H1 (cell line): ENCODE data around the gene GRIP2. TPM values are rescaled to one million over a fixed set of nuclear protein-coding genes. Genes with fewer than 3 reads are reported as not detected.

Experiments used
- CTCF ChIA-PET: fragments of 300-600 bp; sonication (Branson Sonifier 250); formaldehyde crosslinking; loops from one replicate; lab custom pipeline; 2021; ENCODE audit not compliant: partially characterized antibody; lab: Charles Lee
- POLR2A ChIA-PET: fragments of 300-600 bp; sonication (Branson Sonifier 250); formaldehyde crosslinking; loops from one replicate; lab custom pipeline; 2021; ENCODE audit warnings: inconsistent platforms; ENCODE audit not compliant: partially characterized antibody; lab: Charles Lee
- DNase-seq, 2 experiments: peaks; one replicate each; pipeline versions ENCODE4 v3.0.0 to v3.0.0-alpha.2; 2010 to 2022; ENCODE audit warnings: low spot score in 2 of 2, low read depth in 1 of 2, mixed read lengths in 1 of 2
- FAIRE-seq: peaks from 2 replicates; lab custom pipeline; 2011; peaks lifted over from hg19 to GRCh38; lab: Jason Lieb, UNC
- H2AFZ ChIP-seq: 2 replicates; pipeline ENCODE4 v1.8.1; 2012; ENCODE audit warnings: low read length, inconsistent platforms
- H2AK5ac ChIP-seq: 2 replicates; pipeline ENCODE4 v1.6.1; 2013; ENCODE audit warnings: low read depth, low read length
- H2BK120ac ChIP-seq: replicated peaks from 2 replicates; pipeline ENCODE3; 2013; ENCODE audit warnings: low read depth, low read length, inconsistent platforms
- H2BK12ac ChIP-seq: 2 replicates; pipeline ENCODE4 v1.6.1; 2013; ENCODE audit warnings: low read depth, low read length
- H2BK15ac ChIP-seq: 2 replicates; pipeline ENCODE4 v1.6.1; 2013; ENCODE audit warnings: low read length
- H2BK20ac ChIP-seq: 2 replicates; pipeline ENCODE4 v1.6.1; 2013; ENCODE audit warnings: low read length
- H2BK5ac ChIP-seq: 2 replicates; pipeline ENCODE4 v1.6.1; 2013; ENCODE audit warnings: low read depth, low read length
- H3K14ac ChIP-seq: 2 replicates; pipeline ENCODE4 v1.6.1; 2013; ENCODE audit warnings: inconsistent platforms; ENCODE audit not compliant: insufficient read length
- H3K18ac ChIP-seq: 2 replicates; pipeline ENCODE4 v1.6.1; 2013; ENCODE audit warnings: low read length; ENCODE audit errors: extremely low read depth
- H3K23ac ChIP-seq: 2 replicates; pipeline ENCODE4 v1.6.1; 2013; ENCODE audit warnings: inconsistent platforms; ENCODE audit not compliant: insufficient read length
- H3K23me2 ChIP-seq: 2 replicates; pipeline ENCODE4 v1.6.1; 2013; ENCODE audit warnings: low read depth, low read length
- H3K27ac ChIP-seq: 2 replicates; pipeline ENCODE4 v1.6.1; 2011; ENCODE audit warnings: low read depth, low read length, inconsistent platforms
- H3K27me3 ChIP-seq, 4 experiments: replicated peaks in 1 of 4; 1 replicate in 1 of 4; 2 replicates in 3 of 4; pipeline versions ENCODE4 v1.6.1 to v1.8.1; 2011 to 2013; ENCODE audit warnings: low read length in 3 of 4, mild to moderate bottlenecking in 3 of 4, inconsistent platforms in 2 of 4, mixed read lengths in 2 of 4, moderate library complexity in 1 of 4; ENCODE audit not compliant: control insufficient read depth in 3 of 4, insufficient read depth in 3 of 4; ENCODE audit errors: extremely low read depth in 1 of 4
- H3K36me3 ChIP-seq, 4 experiments: 2 replicates each; pipeline versions ENCODE4 v1.6.1 to v1.8.1; 2011 to 2013; ENCODE audit warnings: mild to moderate bottlenecking in 4 of 4, low read length in 3 of 4, moderate library complexity in 2 of 4, control low read depth in 1 of 4, inconsistent platforms in 1 of 4; ENCODE audit not compliant: insufficient read depth in 4 of 4, control insufficient read depth in 2 of 4
- H3K4ac ChIP-seq: replicated peaks from 2 replicates; pipeline ENCODE3; 2013; ENCODE audit warnings: low read length, low read depth, mixed read lengths, inconsistent platforms; ENCODE audit not compliant: insufficient read length
- H3K4me1 ChIP-seq, 4 experiments: replicated peaks in 1 of 4; 1 replicate in 1 of 4; 2 replicates in 3 of 4; pipeline versions ENCODE4 v1.6.1 to v1.8.1; 2011 to 2013; ENCODE audit warnings: low read length in 3 of 4, inconsistent platforms in 2 of 4, mixed read lengths in 1 of 4; ENCODE audit not compliant: insufficient read depth in 4 of 4, control insufficient read depth in 3 of 4
- H3K4me2 ChIP-seq, 2 experiments: 2 replicates each; pipeline versions ENCODE4 v1.6.1 to v1.8.1; 2011 to 2013; ENCODE audit warnings: low read depth in 2 of 2, low read length in 2 of 2, control low read depth in 1 of 2, inconsistent platforms in 1 of 2, mild to moderate bottlenecking in 1 of 2; ENCODE audit not compliant: insufficient read depth in 1 of 2
- H3K4me3 ChIP-seq, 4 experiments: fragments of 200-600, 300-600 bp in 1 of 4; sonication (generic), shearing (Covaris generic), sonication (Bioruptor Twin) in 1 of 4; 2 replicates each; pipeline versions ENCODE4 v1.5.1 to v1.8.1; 2011 to 2016; ENCODE audit warnings: low read length in 4 of 4, low read depth in 3 of 4, control low read depth in 2 of 4, inconsistent platforms in 2 of 4, mild to moderate bottlenecking in 2 of 4, mixed read lengths in 1 of 4, moderate library complexity in 1 of 4; ENCODE audit not compliant: insufficient read depth in 2 of 4; ENCODE audit errors: extremely low read depth in 1 of 4
- H3K56ac ChIP-seq: replicated peaks from 2 replicates; pipeline ENCODE3; 2013; ENCODE audit warnings: low read depth, mild to moderate bottlenecking, mixed read lengths, low read length, inconsistent platforms; ENCODE audit not compliant: insufficient read length
- H3K79me1 ChIP-seq: 2 replicates; pipeline ENCODE4 v1.6.1; 2013; ENCODE audit warnings: low read depth, low read length, control low read depth
- H3K79me2 ChIP-seq, 2 experiments: 2 replicates each; pipeline versions ENCODE4 v1.6.1 to v1.8.1; 2012 to 2013; ENCODE audit warnings: low read length in 2 of 2, mild to moderate bottlenecking in 2 of 2, inconsistent platforms in 1 of 2; ENCODE audit not compliant: insufficient read depth in 2 of 2, control insufficient read depth in 1 of 2
- H3K9ac ChIP-seq, 4 experiments: replicated peaks in 1 of 4; 1 replicate in 1 of 4; 2 replicates in 3 of 4; pipeline versions ENCODE4 v1.6.1 to v1.8.1; 2011 to 2013; ENCODE audit warnings: low read depth in 3 of 4, low read length in 3 of 4, control low read depth in 2 of 4, mild to moderate bottlenecking in 2 of 4, moderate library complexity in 2 of 4, inconsistent platforms in 1 of 4; ENCODE audit errors: extremely low read depth in 1 of 4
- H3K9me3 ChIP-seq, 2 experiments: 2 replicates each; pipeline versions ENCODE4 v1.6.1 to v1.8.1; 2012 to 2013; ENCODE audit warnings: mild to moderate bottlenecking in 2 of 2, moderate library complexity in 2 of 2, control low read depth in 1 of 2, inconsistent platforms in 1 of 2, low read depth in 1 of 2, low read length in 1 of 2, mixed read lengths in 1 of 2; ENCODE audit not compliant: insufficient read depth in 2 of 2
- H4K20me1 ChIP-seq, 2 experiments: replicated peaks in 1 of 2; 2 replicates each; pipeline versions ENCODE3 to v1.8.1; 2011 to 2013; ENCODE audit warnings: inconsistent platforms in 2 of 2, low read length in 2 of 2, mild to moderate bottlenecking in 1 of 2; ENCODE audit not compliant: insufficient read depth in 2 of 2, control insufficient read depth in 1 of 2
- H4K5ac ChIP-seq: 2 replicates; pipeline ENCODE4 v1.6.1; 2013; ENCODE audit warnings: low read length, low read depth, mixed read lengths, inconsistent platforms; ENCODE audit not compliant: insufficient read length
- H4K8ac ChIP-seq: 2 replicates; pipeline ENCODE4 v1.8.0; 2013; ENCODE audit warnings: mild to moderate bottlenecking, moderate library complexity, low read length, inconsistent platforms; ENCODE audit not compliant: insufficient read depth; ENCODE audit errors: extremely low read depth
- H4K91ac ChIP-seq: replicated peaks from 2 replicates; pipeline ENCODE3; 2013; ENCODE audit warnings: low read length, mixed read lengths, inconsistent platforms; ENCODE audit not compliant: insufficient read length
- CHD2 ChIP-seq: IDR thresholded peaks from 2 replicates; pipeline ENCODE4 v1.6.1; 2012; ENCODE audit warnings: low read length, improper control_type of control experiment
- EZH2 ChIP-seq: fragments of 200-600 bp; sonication (generic); IDR thresholded peaks from 2 replicates; pipeline ENCODE4 v1.7.1; 2012; ENCODE audit warnings: low read depth, mild to moderate bottlenecking, moderate library complexity, low read length, inconsistent platforms; ENCODE audit not compliant: severe bottlenecking
- RBBP5 ChIP-seq: IDR thresholded peaks from 2 replicates; pipeline ENCODE4 v1.7.1; 2012; ENCODE audit warnings: low read depth, mild to moderate bottlenecking, inconsistent platforms, low read length, moderate library complexity, borderline replicate concordance
- RFX5 ChIP-seq: IDR thresholded peaks from 2 replicates; pipeline ENCODE4 v1.6.1; 2011; ENCODE audit warnings: low read depth, low read length, improper control_type of control experiment, borderline replicate concordance
- SP1 ChIP-seq: IDR thresholded peaks from 2 replicates; pipeline ENCODE4 v1.6.1; 2011; ENCODE audit warnings: low read depth, low read length
- SP2 ChIP-seq: IDR thresholded peaks from 2 replicates; pipeline ENCODE4 v1.6.1; 2012; ENCODE audit warnings: mild to moderate bottlenecking, low read length, inconsistent platforms
- TAF1 ChIP-seq: IDR thresholded peaks from 2 replicates; pipeline ENCODE4 v1.6.1; 2011; ENCODE audit warnings: mild to moderate bottlenecking, low read depth, low read length
- ZNF274 ChIP-seq: IDR thresholded peaks from 2 replicates; pipeline ENCODE4 v1.7.0; 2012; ENCODE audit warnings: low read length, borderline replicate concordance; ENCODE audit errors: extremely low read depth
- WGBS, 2 experiments: shearing (Covaris generic) in 1 of 2; methylation state at CpG; one replicate each; pipeline versions ENCODE4 v1.1.6 to v1.1.7; 2013 to 2015; ENCODE audit warnings: low lambda C conversion rate in 2 of 2, mixed read lengths in 2 of 2, inconsistent platforms in 1 of 2, low coverage in 1 of 2, missing lambda C conversion rate in 1 of 2; ENCODE audit not compliant: insufficient replicate concordance in 2 of 2, insufficient coverage in 1 of 2, insufficient read length in 1 of 2; ENCODE audit errors: extremely low coverage in 1 of 2, missing lambda C conversion rate in 1 of 2; 5-methylcytosine and 5-hydroxymethylcytosine counted together
- polyA plus RNA-seq, 7 experiments: library from polyadenylated mRNA; depleted of rRNA in 3 of 7; stranded (reverse) in 5 of 7; unstranded in 2 of 7; fragments of >200 nt in 5 of 7; fragments of 200-250 nt in 2 of 7; gene quantifications; 1 replicate in 5 of 7; 2 replicates in 1 of 7; 4 replicates in 1 of 7; pipeline versions ENCODE4 v1.2.1 to v1.2.3, GENCODE V29; 2011 to 2013; ENCODE audit warnings: missing spikeins in 2 of 7, mixed read lengths in 2 of 7
- total RNA-seq: library from RNA; stranded (reverse); fragmentation: NEBNext Ultra II Directional; extraction: Animal tissue kit (Norgen Biotek cat#: 25700); gene quantifications from 2 replicates; pipeline ENCODE4 v1.2.1, GENCODE V29; 2021
- TF ChIP-seq, protein P1 (sequence below): IDR thresholded peaks from 2 replicates; pipeline ENCODE4 v1.6.1; 2012; ENCODE audit warnings: low read length, inconsistent platforms
- TF ChIP-seq, protein P2 (sequence below): IDR thresholded peaks from 2 replicates; pipeline ENCODE4 v1.6.1; 2012; ENCODE audit warnings: inconsistent platforms
- TF ChIP-seq, protein P3 (sequence below): IDR thresholded peaks from 2 replicates; pipeline ENCODE4 v1.6.1; 2011; ENCODE audit warnings: low read depth, mild to moderate bottlenecking, low read length; ENCODE audit not compliant: insufficient read depth

The GRIP2 gene
- total and polyA plus RNA-seq, 2 of the 8 experiments (the other 6 are each of a cell fraction or from before 2014, with no cell fraction given), result 2.5 to 6.4 TPM

DNA sequence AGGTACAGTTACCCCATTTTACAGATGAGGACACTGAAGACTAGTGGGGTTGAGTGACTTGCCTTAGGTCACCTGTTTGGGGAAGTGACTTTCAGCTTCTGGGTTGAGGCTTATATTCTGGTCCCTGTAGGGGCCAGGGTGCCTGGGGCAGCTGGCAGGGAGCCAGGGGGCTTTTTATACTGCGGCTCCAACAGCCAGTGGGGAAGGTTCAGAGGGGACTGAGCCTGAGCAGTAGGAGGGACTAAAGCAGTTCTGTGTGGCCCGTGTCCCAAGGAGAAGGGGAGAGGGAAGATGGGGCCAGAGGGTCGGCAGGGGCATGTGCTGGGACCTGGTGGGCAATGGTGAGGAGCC, 100.0 kb downstream of the GRIP2 start:
- H3K23ac ChIP-seq, result no peak overlapping the region
- no peaks in the 10 kb centered on the region for H3K9me3 ChIP-seq
- FAIRE-seq (no peak), DNase-seq (no peak)
- H2BK20ac ChIP-seq, result no peak overlapping the region
- H3K27me3 ChIP-seq, result no peaks in the 10 kb centered on the region; a peak in 1 of 7 replicates
- H3K4ac ChIP-seq, result no peak overlapping the region
- no peaks in the 10 kb centered on the region for H3K23me2 ChIP-seq
- H4K8ac ChIP-seq, result no peak overlapping the region
- H3K56ac ChIP-seq, result no peak overlapping the region
- H4K20me1 ChIP-seq, result peaks cover 15 to 38% of the 10 kb centered on the region in 2 experiments
- H3K79me1 ChIP-seq, result peaks cover 43% of the 10 kb centered on the region
- H3K4me3 ChIP-seq, result no peak overlapping the region
- H2AK5ac ChIP-seq, result no peak overlapping the region
- H3K79me2 ChIP-seq, result peaks cover 3 to 59% of the 10 kb centered on the region in 2 experiments; a peak in 3 of 4 replicates
- H3K9ac ChIP-seq, result no peak overlapping the region; a peak in 1 of 7 replicates
- TF ChIP-seq SP2 (no peak), TAF1 (no peak), ZNF274 (no peak), CHD2 (no peak), RFX5 (no peak), RBBP5 (no peak), EZH2 (no peak), SP1 (no peak)
- TF ChIP-seq, protein P1, sequence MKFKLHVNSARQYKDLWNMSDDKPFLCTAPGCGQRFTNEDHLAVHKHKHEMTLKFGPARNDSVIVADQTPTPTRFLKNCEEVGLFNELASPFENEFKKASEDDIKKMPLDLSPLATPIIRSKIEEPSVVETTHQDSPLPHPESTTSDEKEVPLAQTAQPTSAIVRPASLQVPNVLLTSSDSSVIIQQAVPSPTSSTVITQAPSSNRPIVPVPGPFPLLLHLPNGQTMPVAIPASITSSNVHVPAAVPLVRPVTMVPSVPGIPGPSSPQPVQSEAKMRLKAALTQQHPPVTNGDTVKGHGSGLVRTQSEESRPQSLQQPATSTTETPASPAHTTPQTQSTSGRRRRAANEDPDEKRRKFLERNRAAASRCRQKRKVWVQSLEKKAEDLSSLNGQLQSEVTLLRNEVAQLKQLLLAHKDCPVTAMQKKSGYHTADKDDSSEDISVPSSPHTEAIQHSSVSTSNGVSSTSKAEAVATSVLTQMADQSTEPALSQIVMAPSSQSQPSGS, result no peak
- TF ChIP-seq, protein P2, sequence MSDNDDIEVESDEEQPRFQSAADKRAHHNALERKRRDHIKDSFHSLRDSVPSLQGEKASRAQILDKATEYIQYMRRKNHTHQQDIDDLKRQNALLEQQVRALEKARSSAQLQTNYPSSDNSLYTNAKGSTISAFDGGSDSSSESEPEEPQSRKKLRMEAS, result no peak
- TF ChIP-seq, protein P3, sequence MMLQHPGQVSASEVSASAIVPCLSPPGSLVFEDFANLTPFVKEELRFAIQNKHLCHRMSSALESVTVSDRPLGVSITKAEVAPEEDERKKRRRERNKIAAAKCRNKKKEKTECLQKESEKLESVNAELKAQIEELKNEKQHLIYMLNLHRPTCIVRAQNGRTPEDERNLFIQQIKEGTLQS, result no peak
- H3K18ac ChIP-seq, result no peak overlapping the region
- no peak overlapping the region for H2BK120ac ChIP-seq
- ChIA-PET CTCF (interaction anchor here (0.7 to 3.0 kb wide), 9 partner anchors 9 to 164 kb away, joined by 3 to 12 read pairs (median 5); no protein-coding TSS in a partner anchor), POLR2A (interaction anchor here (1.2 to 1.7 kb wide), 2 partner anchors 9 to 37 kb away, joined by 3 read pairs; no protein-coding TSS in a partner anchor)
- 89% methylated on average over 1 of the region's 3 CpGs; no CpG with 5 or more reads in 1 of the 2 experiments for WGBS, 2 experiments
- H3K4me1 ChIP-seq, result peaks cover 5 to 16% (median 11%) of the 10 kb centered on the region in 4 experiments
- no peak overlapping the region for H3K14ac ChIP-seq
- no peak overlapping the region for H4K5ac ChIP-seq
- H4K91ac ChIP-seq, result no peak overlapping the region
- no peak overlapping the region for H2AFZ ChIP-seq
- H3K4me2 ChIP-seq, result peak overlapping the region in 1 of 2 experiments; percentile 3; a peak in 1 of 4 replicates
- peaks cover 0 to 10% (median 0%) of the 10 kb centered on the region in 4 experiments; a peak in 2 of 8 replicates for H3K36me3 ChIP-seq
- no peak overlapping the region for H3K27ac ChIP-seq
- H2BK15ac ChIP-seq, result 0 out of 2 replicates have a peak overlapping the region, but pooled peaks have one; percentile 46
- H2BK5ac ChIP-seq, result no peak overlapping the region
- H2BK12ac ChIP-seq, result 0 out of 2 replicates have a peak overlapping the region, but pooled peaks have one; percentile 39
